Hepatocyte (in vitro differentiated cells): ENCODE data around the gene GLIS2.

Source experiments
- CTCF ChIP-seq: fragments of 200-600 bp; sonication (generic); IDR thresholded peaks from 2 replicates; pipeline ENCODE4 v1.5.1; 2016; ENCODE audit warnings: antibody characterized with exemption, mild to moderate bottlenecking; ENCODE audit not compliant: poor library complexity
- EZH2 ChIP-seq: fragments of 200-600 bp; sonication (generic); IDR thresholded peaks from 2 replicates; pipeline ENCODE4 v1.6.1; 2016; ENCODE audit warnings: antibody characterized with exemption, mild to moderate bottlenecking, borderline replicate concordance
- EZH2phosphoT487 ChIP-seq: fragments of 200-600 bp; sonication (generic); IDR thresholded peaks from one replicate; pipeline ENCODE4 v1.6.1; 2018; ENCODE audit warnings: antibody characterized with exemption, mild to moderate bottlenecking, low read depth, moderate library complexity; ENCODE audit not compliant: unreplicated experiment, severe bottlenecking

GRCh38 chr16:4386951-4387565, 71.2 kb downstream of the GLIS2 start:
- no peak for TF ChIP-seq CTCF
- no peak for TF ChIP-seq EZH2
- no peak for TF ChIP-seq EZH2phosphoT487
